GM21528 (cell line): ENCODE measurements around the gene SAE1.

ENCODE experiments used
- ATAC-seq: cut with Tn5 transposase; IDR thresholded peaks from one replicate; pipeline ENCODE4 v1.9.1; 2021; ENCODE audit warnings: mild to moderate bottlenecking, moderate library complexity; ENCODE audit not compliant: unreplicated experiment, low FRiP score

The SAE1 gene

DNA sequence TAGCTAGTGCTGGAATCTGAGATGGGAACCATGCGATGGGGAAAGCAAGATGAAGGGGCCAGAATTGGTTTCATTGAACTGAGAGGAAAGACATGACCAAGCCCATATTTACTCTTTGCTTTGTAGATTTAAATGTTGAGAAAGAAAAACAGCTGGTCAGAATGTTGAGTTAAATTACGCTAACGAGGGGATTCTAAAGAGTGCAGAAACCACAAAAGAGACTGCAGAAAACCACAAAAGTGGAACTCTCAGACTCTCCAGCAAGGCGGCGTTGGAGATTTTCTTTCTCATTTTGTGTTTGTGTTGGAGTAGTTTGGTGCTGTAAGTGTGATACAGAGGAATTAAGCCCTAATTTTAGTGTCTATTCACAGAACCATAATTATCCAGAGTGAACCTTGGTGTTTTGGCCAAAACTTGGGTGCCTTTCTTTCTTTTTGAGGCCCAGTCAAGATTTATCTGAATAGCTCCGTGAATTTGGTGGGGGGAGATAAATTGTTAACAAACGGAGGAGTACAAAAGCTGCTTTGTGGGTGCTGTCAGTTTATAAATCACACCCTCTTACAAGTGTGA lies 26.3 kb downstream of the SAE1 start:
- ATAC-seq = no peak

- ATAC-seq = no peak
Measured at GRCh38 chr19:47157431-47158321, 27.0 kb downstream of the SAE1 start.

DNA sequence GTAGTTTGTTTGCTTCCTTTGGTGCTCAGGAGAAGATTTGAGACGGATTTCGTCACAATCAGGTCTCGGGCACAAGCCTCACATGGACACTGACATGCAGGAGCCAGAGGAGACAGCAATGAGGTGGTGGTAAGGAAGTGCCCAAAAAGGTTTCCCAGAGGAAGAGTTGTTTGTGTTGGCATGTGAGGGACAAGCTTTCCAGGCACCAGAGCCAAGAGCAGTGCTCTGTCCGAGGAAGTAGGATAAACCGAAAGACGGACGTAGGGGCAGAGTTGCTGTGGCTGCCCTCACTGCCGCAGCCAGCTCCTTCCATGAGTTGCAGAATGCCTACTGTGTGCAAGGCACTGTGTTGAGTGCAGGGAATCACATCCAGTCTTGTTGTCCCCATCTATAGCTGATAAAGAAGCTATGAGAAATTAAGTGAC lies 27.7 kb downstream of the SAE1 start:
- no peak for ATAC-seq

- ATAC-seq = no peak
Measured at GRCh38 chr19:47158879-47159503, 28.4 kb downstream of the SAE1 start.

GRCh38 chr19:47161876-47162489 lies 31.3 kb downstream of the SAE1 start:
- ATAC-seq = no peak

- ATAC-seq = no peak
Measured at GRCh38 chr19:47168065-47168464, 37.4 kb downstream of the SAE1 start.

DNA sequence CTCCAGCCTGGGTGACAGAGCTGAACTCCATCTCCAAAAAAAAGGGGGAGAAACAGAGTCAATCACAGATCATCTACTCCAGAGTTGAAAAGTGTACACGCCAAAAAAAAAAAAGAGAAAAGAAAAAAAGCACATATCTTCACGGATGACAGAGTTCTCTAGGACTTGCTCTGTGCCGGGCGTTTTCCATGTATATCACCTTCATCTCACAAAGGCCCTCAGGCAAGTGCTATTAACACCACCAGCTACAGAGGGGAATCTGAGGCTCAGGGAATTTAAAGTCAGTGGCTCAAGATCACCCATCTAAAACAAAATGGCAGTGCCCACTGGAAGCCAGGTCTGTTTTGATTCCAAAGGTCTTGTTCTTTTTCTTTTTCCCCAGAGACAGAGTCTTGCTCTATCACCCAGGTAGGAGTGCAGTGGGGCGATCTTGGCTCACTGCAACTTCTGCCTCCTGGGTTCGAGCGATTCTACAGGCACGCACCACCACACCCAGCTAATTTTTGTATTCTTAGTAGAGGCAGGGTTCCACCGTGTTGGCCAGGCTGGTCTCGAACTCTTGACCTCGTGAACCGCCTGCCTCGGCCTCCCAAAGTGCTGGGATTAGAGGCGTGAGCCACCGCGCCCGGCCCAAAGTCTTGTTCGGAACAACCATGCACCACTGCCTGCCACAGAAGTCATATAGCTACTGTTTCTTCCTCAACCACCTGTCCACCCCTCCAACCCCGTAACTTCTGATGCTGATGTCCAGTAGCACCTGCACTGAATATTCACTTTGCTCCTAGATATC lies 42.2 kb downstream of the SAE1 start:
- ATAC-seq = no peak

DNA sequence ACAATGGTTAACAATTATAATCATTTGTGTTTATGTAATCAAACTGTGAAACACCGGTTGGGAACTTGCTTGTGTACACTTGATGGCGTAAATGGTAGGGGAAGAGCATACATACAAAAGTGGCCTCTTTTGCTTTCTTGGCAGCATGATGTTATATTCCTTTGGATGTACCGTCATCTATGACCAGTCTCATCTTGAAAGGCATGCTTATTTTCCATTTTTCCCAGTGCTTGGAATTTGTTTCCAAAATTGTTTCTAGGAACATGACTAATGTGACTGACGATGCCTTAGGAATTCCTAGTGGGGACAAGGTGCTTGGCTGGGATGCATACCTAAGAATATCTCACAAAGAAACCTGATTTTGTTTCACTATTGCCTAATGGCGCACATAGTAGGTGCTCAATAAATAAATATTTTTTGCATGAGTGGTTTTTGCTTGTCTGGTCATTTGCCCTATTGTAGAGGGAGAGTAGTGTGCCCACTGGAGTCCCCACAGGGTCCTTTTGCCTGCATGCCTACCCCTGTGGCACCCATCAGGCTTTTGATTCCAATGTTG lies 45.5 kb downstream of the SAE1 start:
- ATAC-seq = no peak

GRCh38 chr19:47176627-47177090 lies 46.0 kb downstream of the SAE1 start:
- no peak for ATAC-seq

DNA sequence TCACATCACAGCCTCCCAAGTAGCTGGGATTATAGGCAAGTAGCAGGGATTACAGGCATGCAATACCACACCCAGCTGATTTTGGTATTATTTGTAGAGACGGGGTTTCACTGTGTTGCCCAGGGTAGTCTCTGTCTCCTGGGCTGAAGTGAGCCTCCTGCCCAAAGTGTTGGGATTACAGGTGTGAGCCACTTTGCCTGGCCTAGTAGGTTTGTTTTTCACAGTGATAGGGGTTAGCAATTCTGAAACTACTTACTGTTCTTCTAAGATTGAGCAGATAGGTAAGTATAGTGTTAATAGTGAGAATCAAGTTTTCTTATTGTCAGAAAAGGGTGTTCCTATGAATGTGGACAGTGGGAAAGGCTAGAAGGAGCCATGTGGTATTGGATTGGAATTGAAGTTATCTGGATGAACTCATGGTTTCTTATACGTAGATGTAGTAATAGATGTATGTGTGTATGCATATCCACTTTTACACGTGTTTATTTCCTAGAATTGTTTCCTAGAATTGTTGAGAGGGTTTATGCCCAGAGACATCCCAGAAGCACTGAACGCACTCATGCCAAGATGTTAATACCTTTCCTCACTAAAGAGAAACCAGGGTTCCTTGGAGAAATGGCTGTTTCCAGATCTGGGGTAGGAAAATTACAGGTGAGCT lies 49.1 kb downstream of the SAE1 start:
- no peak for ATAC-seq

GRCh38 chr19:47183601-47184000 lies 53.0 kb downstream of the SAE1 start:
- ATAC-seq = no peak

DNA sequence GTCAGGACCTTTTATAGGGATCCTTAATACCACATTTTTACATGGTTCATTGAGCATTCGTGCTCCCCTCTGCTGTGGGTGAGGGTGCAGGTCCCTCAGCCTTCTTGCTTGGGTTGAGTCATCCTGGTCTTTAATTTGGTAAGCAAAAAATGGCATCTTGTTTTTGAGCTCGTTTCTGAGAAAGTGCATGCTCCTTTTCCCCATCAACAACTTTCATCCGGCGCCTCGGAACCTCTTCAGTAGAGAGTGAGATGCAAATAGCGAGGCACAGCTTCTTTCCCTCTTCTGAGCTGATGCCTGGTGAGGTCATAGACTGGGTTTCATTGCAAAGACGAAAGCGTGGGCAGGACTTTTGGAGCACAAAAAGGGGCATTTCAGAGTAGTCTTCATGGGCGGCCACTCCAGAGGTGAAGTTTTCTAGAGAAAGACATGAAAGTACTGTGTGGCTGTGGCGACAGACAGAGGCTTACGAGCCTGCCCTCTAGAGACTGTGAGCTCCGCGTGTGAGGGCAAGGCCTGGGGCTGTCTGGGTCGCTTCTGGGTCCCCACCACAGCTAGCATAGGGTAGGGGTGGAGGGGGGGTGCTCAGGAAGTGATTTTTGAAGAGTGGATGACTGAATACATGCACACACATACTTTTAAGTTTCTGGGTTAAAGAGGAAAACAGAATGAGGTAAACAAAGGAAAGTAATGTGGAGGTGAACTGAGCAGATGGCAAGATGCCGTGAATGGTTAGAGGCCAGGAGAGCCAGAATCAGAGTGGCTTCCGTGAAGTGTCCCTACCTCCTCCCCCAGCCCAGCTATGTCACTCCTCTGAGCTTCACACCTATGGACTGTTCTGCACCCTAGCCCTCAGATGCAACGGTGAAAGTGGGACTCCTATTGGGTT lies 56.1 kb downstream of the SAE1 start:
- ATAC-seq = peak; percentile 86

GRCh38 chr19:47187335-47187655 lies 56.7 kb downstream of the SAE1 start:
- ATAC-seq = no peak

DNA sequence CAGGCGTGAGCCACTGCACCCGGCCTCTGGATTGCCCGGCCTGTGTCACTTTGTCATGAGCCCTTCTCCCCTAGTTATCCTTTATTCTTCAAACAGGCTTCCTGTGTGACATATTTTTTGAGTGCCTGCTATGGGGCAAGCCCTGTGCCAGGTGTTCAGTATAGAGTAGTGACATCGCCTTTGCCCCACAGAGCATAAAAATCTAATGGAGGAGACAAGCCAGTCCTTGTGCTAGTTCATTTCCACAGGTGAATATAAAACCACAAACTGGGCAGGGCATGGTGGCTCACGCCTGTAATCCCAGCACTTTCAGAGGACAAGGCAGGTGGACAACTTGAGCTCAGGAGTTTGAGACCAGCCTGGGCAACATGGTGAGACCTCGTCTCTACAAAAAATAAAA lies 57.2 kb downstream of the SAE1 start:
- no peak for ATAC-seq

GRCh38 chr19:47188507-47189033 lies 57.9 kb downstream of the SAE1 start:
- ATAC-seq = no peak

DNA sequence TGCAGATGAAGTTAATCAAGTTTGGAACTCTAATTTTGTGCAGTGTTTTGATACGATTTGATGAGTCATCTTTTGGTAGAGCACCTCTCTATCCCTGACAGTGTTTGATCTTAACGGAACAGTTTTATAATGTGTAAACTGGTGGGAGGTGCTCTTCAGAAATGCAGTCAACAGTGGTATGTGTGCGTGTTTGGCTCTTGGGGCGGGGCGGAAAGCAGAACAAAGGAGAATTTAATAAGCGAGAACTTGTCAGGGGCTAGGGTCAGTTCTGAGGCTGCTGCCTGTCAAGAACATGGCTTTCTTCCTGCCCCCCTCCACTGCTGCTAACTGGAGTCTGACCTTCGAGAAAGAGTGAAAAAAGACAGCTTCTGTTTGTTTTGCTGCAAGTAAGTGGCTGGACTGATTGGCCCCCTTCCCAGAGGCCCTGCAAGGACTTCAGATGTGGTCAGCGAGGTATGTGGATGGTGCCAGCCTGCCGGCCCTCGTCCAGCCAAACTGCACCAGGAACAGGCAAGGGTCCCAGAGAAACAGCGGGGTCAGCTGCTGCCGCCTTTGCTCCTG lies 59.6 kb downstream of the SAE1 start:
- no peak for ATAC-seq

DNA sequence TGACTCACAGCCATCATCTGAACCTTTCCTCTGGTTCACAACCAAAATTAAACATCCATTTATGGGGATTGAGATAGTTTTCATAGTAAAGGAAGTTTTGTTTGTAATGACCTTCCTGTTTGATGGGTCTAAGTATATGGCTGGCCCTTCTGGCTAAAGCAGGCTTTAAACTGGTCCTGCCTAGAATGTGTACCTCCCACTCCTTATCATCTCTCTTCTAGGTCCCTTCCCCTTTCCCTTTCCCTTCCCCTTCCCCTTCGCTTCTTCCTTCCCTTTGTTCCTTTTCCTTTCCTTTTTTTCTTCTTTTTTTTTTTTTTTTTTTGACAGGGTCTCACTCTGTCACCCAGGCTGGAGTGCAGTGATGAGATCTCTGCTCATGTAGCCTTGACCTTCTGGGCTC lies 64.8 kb downstream of the SAE1 start:
- ATAC-seq = no peak

GRCh38 chr19:47197141-47197540 lies 66.5 kb downstream of the SAE1 start:
- no peak for ATAC-seq
